H9 (cell line): ENCODE data around the gene TK1. TPM values are rescaled to one million over a fixed set of nuclear protein-coding genes. Genes with fewer than 3 reads are reported as not detected.
"Not testable (repeated sequence)": the region's sequence is repeated elsewhere in the genome, so short reads cannot be mapped to it uniquely, and the experiment has no call there.

Experiments
- DNase-seq: peaks from one replicate; pipeline ENCODE4 v3.0.0-alpha.2; 2017
- H2AFZ ChIP-seq: one replicate; pipeline ENCODE4 v1.6.1; 2013; ENCODE audit warnings: mild to moderate bottlenecking, low read length, control low read depth, moderate library complexity
- H2AK5ac ChIP-seq: 2 replicates; pipeline ENCODE4 v1.6.1; 2013; ENCODE audit warnings: low read length, control low read depth, mixed read lengths; ENCODE audit not compliant: insufficient read length
- H2BK120ac ChIP-seq: one replicate; pipeline ENCODE4 v1.6.1; 2013; ENCODE audit warnings: low read depth, mild to moderate bottlenecking, low read length, control low read depth, inconsistent platforms; ENCODE audit not compliant: poor library complexity, severe bottlenecking
- H2BK12ac ChIP-seq: 2 replicates; pipeline ENCODE4 v1.6.1; 2013; ENCODE audit warnings: low read length, control low read depth, mixed read lengths, low read depth; ENCODE audit not compliant: insufficient read length
- H2BK15ac ChIP-seq: 2 replicates; pipeline ENCODE4 v1.6.1; 2013; ENCODE audit warnings: low read depth, low read length, control low read depth
- H2BK20ac ChIP-seq: one replicate; pipeline ENCODE4 v1.6.1; 2013; ENCODE audit warnings: low read depth, mild to moderate bottlenecking, low read length, control low read depth, inconsistent platforms; ENCODE audit not compliant: poor library complexity, severe bottlenecking
- H2BK5ac ChIP-seq: 2 replicates; pipeline ENCODE4 v1.6.1; 2013; ENCODE audit warnings: low read length, control low read depth, mixed read lengths; ENCODE audit not compliant: insufficient read length
- H3K14ac ChIP-seq: 2 replicates; pipeline ENCODE4 v1.6.1; 2013; ENCODE audit warnings: low read length, control low read depth; ENCODE audit not compliant: insufficient read depth
- H3K18ac ChIP-seq: 2 replicates; pipeline ENCODE4 v1.6.1; 2013; ENCODE audit warnings: low read depth, mild to moderate bottlenecking, mixed read lengths, low read length, control low read depth; ENCODE audit not compliant: insufficient read length
- H3K23ac ChIP-seq: 2 replicates; pipeline ENCODE4 v1.6.1; 2013; ENCODE audit warnings: low read length, control low read depth, mixed read lengths, low read depth; ENCODE audit not compliant: insufficient read length
- H3K23me2 ChIP-seq: 2 replicates; pipeline ENCODE4 v1.6.1; 2013; ENCODE audit warnings: low read depth, mild to moderate bottlenecking, mixed read lengths, low read length, control low read depth; ENCODE audit not compliant: insufficient read length, poor library complexity, severe bottlenecking
- H3K27ac ChIP-seq: 2 replicates; pipeline ENCODE4 v1.5.1; 2013; ENCODE audit warnings: low read length, control low read depth, mixed read lengths, low read depth; ENCODE audit not compliant: insufficient read length
- H3K27me3 ChIP-seq: 2 replicates; pipeline ENCODE4 v1.6.1; 2013; ENCODE audit warnings: low read length, control low read depth, inconsistent platforms; ENCODE audit not compliant: insufficient read depth
- H3K4ac ChIP-seq: 2 replicates; pipeline ENCODE4 v1.6.1; 2013; ENCODE audit warnings: low read depth, mild to moderate bottlenecking, control low read depth, inconsistent platforms, low read length, moderate library complexity
- H3K4me1 ChIP-seq: 2 replicates; pipeline ENCODE4 v1.6.1; 2013; ENCODE audit warnings: low read length, control low read depth, inconsistent platforms; ENCODE audit not compliant: insufficient read depth
- H3K4me2 ChIP-seq: 2 replicates; pipeline ENCODE4 v1.6.1; 2013; ENCODE audit warnings: low read length, control low read depth, mixed read lengths; ENCODE audit not compliant: insufficient read length, insufficient read depth
- H3K56ac ChIP-seq: 2 replicates; pipeline ENCODE4 v1.6.1; 2013; ENCODE audit warnings: low read depth, mild to moderate bottlenecking, mixed read lengths, low read length, control low read depth; ENCODE audit not compliant: insufficient read length
- H3K79me1 ChIP-seq: 2 replicates; pipeline ENCODE4 v1.6.1; 2013; ENCODE audit warnings: low read depth, mild to moderate bottlenecking, moderate library complexity, low read length, control low read depth, inconsistent platforms; ENCODE audit not compliant: insufficient read depth, poor library complexity, severe bottlenecking
- H3K79me2 ChIP-seq: 2 replicates; pipeline ENCODE4 v1.6.1; 2013; ENCODE audit warnings: low read length, control low read depth, inconsistent platforms; ENCODE audit not compliant: insufficient read depth
- H3K9ac ChIP-seq: 2 replicates; pipeline ENCODE4 v1.6.1; 2013; ENCODE audit warnings: low read length, control low read depth, mixed read lengths; ENCODE audit not compliant: insufficient read length; ENCODE audit errors: extremely low read depth
- H3K9me3 ChIP-seq: one replicate; pipeline ENCODE4 v1.6.1; 2013; ENCODE audit warnings: low read depth, low read length, inconsistent platforms; ENCODE audit not compliant: control insufficient read depth
- H3T11ph ChIP-seq: one replicate; pipeline ENCODE4 v1.6.1; 2013; ENCODE audit warnings: mild to moderate bottlenecking, low read length, control low read depth, inconsistent platforms
- H4K20me1 ChIP-seq: one replicate; pipeline ENCODE4 v1.6.1; 2013; ENCODE audit not compliant: control insufficient read depth, insufficient read length, insufficient read depth
- H4K5ac ChIP-seq: 2 replicates; pipeline ENCODE4 v1.6.1; 2013; ENCODE audit warnings: low read depth, mild to moderate bottlenecking, mixed read lengths, low read length, control low read depth; ENCODE audit not compliant: insufficient read length
- H4K8ac ChIP-seq: replicated peaks from 2 replicates; pipeline ENCODE4 v1.6.1; 2013; ENCODE audit warnings: low read length, control low read depth, mixed read lengths, low read depth; ENCODE audit not compliant: insufficient read length
- H4K91ac ChIP-seq: 2 replicates; pipeline ENCODE4 v1.6.1; 2013; ENCODE audit warnings: low read depth, mild to moderate bottlenecking, moderate library complexity, mixed read lengths, low read length, control low read depth; ENCODE audit not compliant: insufficient read length
- H3K27ac Mint-ChIP-seq, 3 experiments: 2 replicates in 2 of 3; 3 replicates in 1 of 3; pipeline ENCODE4 v1.8.0; 2020 to 2021; ENCODE audit warnings: mixed read lengths in 3 of 3, mild to moderate bottlenecking in 1 of 3, moderate library complexity in 1 of 3
- H3K27me3 Mint-ChIP-seq: 2 replicates; pipeline ENCODE4 v1.8.0; 2021; ENCODE audit warnings: low read depth, mild to moderate bottlenecking, moderate library complexity, mixed read lengths
- H3K36me3 Mint-ChIP-seq, 3 experiments: 2 replicates in 2 of 3; 3 replicates in 1 of 3; pipeline ENCODE4 v1.8.0; 2020 to 2021; ENCODE audit warnings: low read depth in 3 of 3, mixed read lengths in 3 of 3; ENCODE audit not compliant: insufficient read depth in 1 of 3
- H3K4me1 Mint-ChIP-seq, 2 experiments: 2 replicates each; pipeline ENCODE4 v1.8.0; 2020; ENCODE audit warnings: mixed read lengths in 2 of 2
- H3K4me3 Mint-ChIP-seq, 2 experiments: 2 replicates in 1 of 2; 3 replicates in 1 of 2; pipeline ENCODE4 v1.8.0; 2020 to 2021; ENCODE audit warnings: mild to moderate bottlenecking in 2 of 2, mixed read lengths in 2 of 2, moderate library complexity in 1 of 2
- H3K9me3 Mint-ChIP-seq, 2 experiments: 2 replicates in 1 of 2; 3 replicates in 1 of 2; pipeline ENCODE4 v1.8.0; 2020; ENCODE audit warnings: mild to moderate bottlenecking in 2 of 2, mixed read lengths in 2 of 2, moderate library complexity in 1 of 2
- WGBS: extraction: QIAGEN DNeasy Blood & Tissue Kit; methylation state at CpG from one replicate; pipeline ENCODE4 v1.1.7; 2013; ENCODE audit warnings: missing lambda C conversion rate, low lambda C conversion rate, mixed read lengths; ENCODE audit not compliant: insufficient read length; ENCODE audit errors: extremely low coverage; 5-methylcytosine and 5-hydroxymethylcytosine counted together
- total RNA-seq: library from RNA; stranded (reverse); gene quantifications from 2 replicates; pipeline ENCODE4 v1.2.1, GENCODE V29; 2021
- TF ChIP-seq, protein P1 (sequence below): fragments of 200-600 bp; sonication (generic); conservative IDR thresholded peaks from 3 replicates; pipeline ENCODE4 v1.8.0; 2021; ENCODE audit warnings: antibody characterized with exemption, mild to moderate bottlenecking

TK1 gene
- total RNA-seq, 1 experiment from 2014 or later: 95.8 TPM

GRCh38 chr17:78172249-78173051 lies 14.4 kb downstream of the TK1 start:
- Histone ChIP-seq H4K91ac (no peak overlapping the region), H3K27me3 (no peaks in the 10 kb centered on the region), H4K5ac (no peak overlapping the region), H3K14ac (no peak overlapping the region), H2BK5ac (no peak overlapping the region), H3K4me1 (no peaks in the 10 kb centered on the region; the same call in 1 of the 2 replicates), H4K20me1 (peaks cover 4% of the 10 kb centered on the region), H3T11ph (no peak overlapping the region), H3K23me2 (no peaks in the 10 kb centered on the region), H2BK20ac (no peak overlapping the region), H3K18ac (no peak overlapping the region), H2BK15ac (no peak overlapping the region), H4K8ac (no peak overlapping the region), H3K79me2 (no peaks in the 10 kb centered on the region), H3K9ac (no peak overlapping the region), H2BK12ac (no peak overlapping the region), H2AK5ac (no peak overlapping the region), H3K4me2 (no peak overlapping the region), H3K27ac (no peak overlapping the region), H2AFZ (no peak overlapping the region), H3K79me1 (no peaks in the 10 kb centered on the region), H3K4ac (no peak overlapping the region), H2BK120ac (no peak overlapping the region), H3K9me3 (no peaks in the 10 kb centered on the region), H3K56ac (no peak overlapping the region), H3K23ac (no peak overlapping the region)
- TF ChIP-seq, protein P1, sequence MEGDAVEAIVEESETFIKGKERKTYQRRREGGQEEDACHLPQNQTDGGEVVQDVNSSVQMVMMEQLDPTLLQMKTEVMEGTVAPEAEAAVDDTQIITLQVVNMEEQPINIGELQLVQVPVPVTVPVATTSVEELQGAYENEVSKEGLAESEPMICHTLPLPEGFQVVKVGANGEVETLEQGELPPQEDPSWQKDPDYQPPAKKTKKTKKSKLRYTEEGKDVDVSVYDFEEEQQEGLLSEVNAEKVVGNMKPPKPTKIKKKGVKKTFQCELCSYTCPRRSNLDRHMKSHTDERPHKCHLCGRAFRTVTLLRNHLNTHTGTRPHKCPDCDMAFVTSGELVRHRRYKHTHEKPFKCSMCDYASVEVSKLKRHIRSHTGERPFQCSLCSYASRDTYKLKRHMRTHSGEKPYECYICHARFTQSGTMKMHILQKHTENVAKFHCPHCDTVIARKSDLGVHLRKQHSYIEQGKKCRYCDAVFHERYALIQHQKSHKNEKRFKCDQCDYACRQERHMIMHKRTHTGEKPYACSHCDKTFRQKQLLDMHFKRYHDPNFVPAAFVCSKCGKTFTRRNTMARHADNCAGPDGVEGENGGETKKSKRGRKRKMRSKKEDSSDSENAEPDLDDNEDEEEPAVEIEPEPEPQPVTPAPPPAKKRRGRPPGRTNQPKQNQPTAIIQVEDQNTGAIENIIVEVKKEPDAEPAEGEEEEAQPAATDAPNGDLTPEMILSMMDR: no peak
- Mint-ChIP-seq H3K27me3 (no peaks in the 10 kb centered on the region; the same call in 1 of the 2 replicates), H3K4me1 (peaks cover 34 to 56% of the 10 kb centered on the region in 2 experiments), H3K27ac (peak overlapping the region; percentile 62 to 80 (median 64); a peak in 3 of 7 replicates), H3K36me3 (peaks cover 19 to 50% (median 36%) of the 10 kb centered on the region in 3 experiments), H3K4me3 (peak overlapping the region in 1 of 2 experiments; percentile 38; a peak in 2 of 5 replicates), H3K9me3 (no peaks in the 10 kb centered on the region)
- no CpG with 5 or more reads among the region's 19 CpGs for WGBS
- DNase-seq: no peak

DNA sequence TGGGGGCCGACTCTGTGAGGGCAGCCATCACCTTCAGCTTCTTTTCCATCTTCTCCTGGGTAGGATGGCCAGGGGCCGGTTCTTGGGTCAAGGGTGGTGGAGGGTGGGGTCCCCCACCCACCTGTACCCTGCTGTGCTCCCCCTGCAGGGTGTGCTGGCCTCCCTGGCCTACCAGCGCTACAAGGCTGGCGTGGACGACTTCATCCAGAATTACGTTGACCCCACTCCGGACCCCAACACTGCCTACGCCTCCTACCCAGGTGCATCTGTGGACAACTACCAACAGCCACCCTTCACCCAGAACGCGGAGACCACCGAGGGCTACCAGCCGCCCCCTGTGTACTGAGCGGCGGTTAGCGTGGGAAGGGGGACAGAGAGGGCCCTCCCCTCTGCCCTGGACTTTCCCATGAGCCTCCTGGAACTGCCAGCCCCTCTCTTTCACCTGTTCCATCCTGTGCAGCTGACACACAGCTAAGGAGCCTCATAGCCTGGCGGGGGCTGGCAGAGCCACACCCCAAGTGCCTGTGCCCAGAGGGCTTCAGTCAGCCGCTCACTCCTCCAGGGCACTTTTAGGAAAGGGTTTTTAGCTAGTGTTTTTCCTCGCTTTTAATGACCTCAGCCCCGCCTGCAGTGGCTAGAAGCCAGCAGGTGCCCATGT lies 15.1 kb downstream of the TK1 start:
- not testable (repeated sequence) for H2BK5ac ChIP-seq, H3K4ac ChIP-seq, H3K18ac ChIP-seq, H3K4me1 ChIP-seq, H3K79me1 ChIP-seq, H2BK12ac ChIP-seq, H3K23me2 ChIP-seq, H3K23ac ChIP-seq, H3K79me2 ChIP-seq, H2AK5ac ChIP-seq, H4K91ac ChIP-seq, H2BK120ac ChIP-seq, H3K56ac ChIP-seq, H3K9ac ChIP-seq, H3K9me3 ChIP-seq, H3K27me3 Mint-ChIP-seq, H2AFZ ChIP-seq, H3T11ph ChIP-seq, H3K27me3 ChIP-seq, H4K8ac ChIP-seq, H3K27ac ChIP-seq, H2BK15ac ChIP-seq, H3K9me3 Mint-ChIP-seq, H4K20me1 ChIP-seq, H4K5ac ChIP-seq, H2BK20ac ChIP-seq, DNase-seq, H3K14ac ChIP-seq, H3K4me2 ChIP-seq
- peaks cover 31 to 57% of the 10 kb centered on the region in 2 experiments for H3K4me1 Mint-ChIP-seq
- WGBS: no CpG with 5 or more reads among the region's 19 CpGs
- peaks cover 19 to 50% (median 36%) of the 10 kb centered on the region in 3 experiments for H3K36me3 Mint-ChIP-seq
- H3K4me3 Mint-ChIP-seq: 0 out of 5 replicates have a peak overlapping the region, but pooled peaks of 1 of the 2 experiments have one; percentile 38
- peak overlapping the region in 1 of 3 experiments; percentile 80; a peak in 4 of 7 replicates for H3K27ac Mint-ChIP-seq
